Nephron (organoid): ENCODE results near the gene CSGALNACT2.

Experiments used
- H3K27ac Mint-ChIP-seq, 3 experiments: 2 replicates each; pipeline ENCODE4 v1.8.0; 2020; ENCODE audit warnings: mixed read lengths in 3 of 3, mild to moderate bottlenecking in 2 of 3, moderate library complexity in 1 of 3
- H3K27me3 Mint-ChIP-seq: 2 replicates; pipeline ENCODE4 v1.8.0; 2021; ENCODE audit warnings: low read depth, mild to moderate bottlenecking, moderate library complexity, mixed read lengths
- H3K36me3 Mint-ChIP-seq: 2 replicates; pipeline ENCODE4 v1.8.0; 2020; ENCODE audit warnings: low read depth, mixed read lengths
- H3K4me1 Mint-ChIP-seq: 2 replicates; pipeline ENCODE4 v1.8.0; 2020; ENCODE audit warnings: mixed read lengths
- H3K4me3 Mint-ChIP-seq, 3 experiments: 2 replicates each; pipeline ENCODE4 v1.8.0; 2020; ENCODE audit warnings: mild to moderate bottlenecking in 3 of 3, mixed read lengths in 3 of 3, moderate library complexity in 2 of 3
- H3K9me3 Mint-ChIP-seq: 2 replicates; pipeline ENCODE4 v1.8.0; 2020; ENCODE audit warnings: mixed read lengths
- TF ChIP-seq, protein P1 (sequence below), 3 experiments: fragments of 200-600 bp; sonication (generic); IDR thresholded peaks; one replicate each; pipeline ENCODE4 v1.5.0; 2021; ENCODE audit warnings: antibody characterized with exemption in 3 of 3; ENCODE audit not compliant: unreplicated experiment in 3 of 3

CSGALNACT2 gene

DNA sequence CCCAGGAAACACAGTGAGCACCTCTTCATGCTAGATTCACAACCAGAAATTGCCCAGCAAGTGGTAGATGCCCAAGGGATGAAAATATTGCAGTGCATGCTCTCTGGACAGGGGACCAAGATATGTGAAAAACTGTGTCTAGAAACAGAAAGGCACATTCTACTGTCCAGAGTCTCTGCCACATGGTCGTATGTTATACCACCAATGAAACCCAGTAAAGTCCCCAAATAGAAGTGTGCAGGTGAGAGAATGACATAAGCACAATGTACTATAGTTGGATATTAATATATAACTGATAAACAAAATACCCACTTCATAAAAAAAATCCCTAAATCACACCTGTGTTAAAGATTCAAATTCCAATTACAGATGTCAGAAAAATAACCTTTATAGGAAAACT is 84.8 kb downstream of the CSGALNACT2 start:
- no peak overlapping the region for H3K4me3 Mint-ChIP-seq
- peaks cover 42% of the 10 kb centered on the region for H3K27me3 Mint-ChIP-seq
- no peaks in the 10 kb centered on the region for H3K9me3 Mint-ChIP-seq
- H3K4me1 Mint-ChIP-seq, result peaks cover 9% of the 10 kb centered on the region
- H3K36me3 Mint-ChIP-seq, result no peaks in the 10 kb centered on the region
- no peak overlapping the region for H3K27ac Mint-ChIP-seq
- TF ChIP-seq, protein P1, sequence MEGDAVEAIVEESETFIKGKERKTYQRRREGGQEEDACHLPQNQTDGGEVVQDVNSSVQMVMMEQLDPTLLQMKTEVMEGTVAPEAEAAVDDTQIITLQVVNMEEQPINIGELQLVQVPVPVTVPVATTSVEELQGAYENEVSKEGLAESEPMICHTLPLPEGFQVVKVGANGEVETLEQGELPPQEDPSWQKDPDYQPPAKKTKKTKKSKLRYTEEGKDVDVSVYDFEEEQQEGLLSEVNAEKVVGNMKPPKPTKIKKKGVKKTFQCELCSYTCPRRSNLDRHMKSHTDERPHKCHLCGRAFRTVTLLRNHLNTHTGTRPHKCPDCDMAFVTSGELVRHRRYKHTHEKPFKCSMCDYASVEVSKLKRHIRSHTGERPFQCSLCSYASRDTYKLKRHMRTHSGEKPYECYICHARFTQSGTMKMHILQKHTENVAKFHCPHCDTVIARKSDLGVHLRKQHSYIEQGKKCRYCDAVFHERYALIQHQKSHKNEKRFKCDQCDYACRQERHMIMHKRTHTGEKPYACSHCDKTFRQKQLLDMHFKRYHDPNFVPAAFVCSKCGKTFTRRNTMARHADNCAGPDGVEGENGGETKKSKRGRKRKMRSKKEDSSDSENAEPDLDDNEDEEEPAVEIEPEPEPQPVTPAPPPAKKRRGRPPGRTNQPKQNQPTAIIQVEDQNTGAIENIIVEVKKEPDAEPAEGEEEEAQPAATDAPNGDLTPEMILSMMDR (IDR thresholded peaks at IDR 0.05; ENCODE audit: unreplicated experiment in 3 of 3), result no peak

DNA sequence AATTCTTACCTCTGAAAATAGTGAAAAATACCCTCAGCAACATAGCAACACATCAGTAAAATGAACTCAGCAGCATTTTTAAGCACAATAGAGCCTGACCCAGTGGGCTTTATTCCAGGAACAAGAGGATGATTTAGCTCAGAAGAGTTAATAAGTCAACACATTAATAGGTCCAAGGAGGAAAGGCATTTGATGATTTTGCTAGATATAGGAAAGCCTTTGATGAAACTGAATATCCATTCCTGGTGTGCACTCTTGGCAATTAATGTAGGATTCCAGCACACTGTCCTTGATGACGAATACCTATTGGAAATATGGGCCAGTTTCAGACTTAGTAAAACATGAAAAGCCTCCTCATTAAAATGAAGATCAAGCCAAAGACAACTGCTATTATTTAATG is 86.1 kb downstream of the CSGALNACT2 start:
- no peaks in the 10 kb centered on the region for H3K9me3 Mint-ChIP-seq
- H3K27me3 Mint-ChIP-seq, result peaks cover 55% of the 10 kb centered on the region
- no peaks in the 10 kb centered on the region for H3K36me3 Mint-ChIP-seq
- peaks cover 4% of the 10 kb centered on the region for H3K4me1 Mint-ChIP-seq
- H3K4me3 Mint-ChIP-seq, result no peak overlapping the region
- TF ChIP-seq, protein P1 (IDR thresholded peaks at IDR 0.05; ENCODE audit: unreplicated experiment in 3 of 3), result no peak
- peak overlapping the region in 2 of 3 experiments; percentile 41 to 54 for H3K27ac Mint-ChIP-seq

DNA sequence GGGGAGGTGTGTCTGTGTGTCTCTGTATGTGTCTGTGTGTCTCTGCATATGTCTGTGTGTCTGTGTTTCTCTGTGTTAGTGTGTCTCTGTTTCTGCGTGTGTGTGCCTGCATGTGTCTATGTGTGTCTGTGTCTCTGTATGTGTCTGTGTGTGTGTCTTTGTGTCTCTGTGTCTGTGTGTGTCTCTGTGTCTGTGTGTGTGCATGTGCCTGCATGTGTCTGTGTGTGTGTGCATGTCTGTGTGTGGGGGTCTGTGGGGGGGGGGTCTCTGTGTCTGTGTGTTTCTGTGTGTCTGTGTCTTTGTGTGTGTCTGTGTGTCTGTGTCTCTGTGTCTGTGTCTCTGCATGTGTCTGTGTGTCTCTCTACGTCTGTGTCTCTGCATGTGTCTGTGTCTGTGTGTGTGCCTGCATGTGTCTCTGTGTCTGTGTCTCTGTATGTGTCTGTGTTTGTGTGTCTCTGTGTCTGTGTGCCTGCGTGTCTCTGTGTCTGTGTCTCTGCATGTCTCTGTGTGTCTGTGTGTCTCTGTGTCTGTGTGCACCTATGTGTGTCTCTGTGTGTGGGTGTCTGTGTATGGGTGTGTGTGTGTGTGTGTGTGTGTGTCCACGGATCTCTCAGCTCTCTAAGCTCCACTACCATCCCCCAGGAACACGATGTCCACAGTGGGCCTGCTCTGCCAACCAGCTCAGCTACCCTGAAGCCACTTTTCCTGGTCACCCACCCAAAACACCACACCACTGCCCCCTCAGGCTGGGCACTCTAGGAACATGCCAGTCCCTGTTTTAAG is 87.0 kb downstream of the CSGALNACT2 start:
- Mint-ChIP-seq H3K27ac (peak overlapping the region in 2 of 3 experiments; percentile 10 to 34), H3K36me3 (no peaks in the 10 kb centered on the region), H3K4me3 (peak overlapping the region in 1 of 3 experiments; percentile 4), H3K9me3 (no peaks in the 10 kb centered on the region), H3K4me1 (peaks cover 4% of the 10 kb centered on the region), H3K27me3 (peaks cover 59% of the 10 kb centered on the region)
- TF ChIP-seq, protein P1 (IDR thresholded peaks at IDR 0.05; ENCODE audit: unreplicated experiment in 3 of 3), result no peak

DNA sequence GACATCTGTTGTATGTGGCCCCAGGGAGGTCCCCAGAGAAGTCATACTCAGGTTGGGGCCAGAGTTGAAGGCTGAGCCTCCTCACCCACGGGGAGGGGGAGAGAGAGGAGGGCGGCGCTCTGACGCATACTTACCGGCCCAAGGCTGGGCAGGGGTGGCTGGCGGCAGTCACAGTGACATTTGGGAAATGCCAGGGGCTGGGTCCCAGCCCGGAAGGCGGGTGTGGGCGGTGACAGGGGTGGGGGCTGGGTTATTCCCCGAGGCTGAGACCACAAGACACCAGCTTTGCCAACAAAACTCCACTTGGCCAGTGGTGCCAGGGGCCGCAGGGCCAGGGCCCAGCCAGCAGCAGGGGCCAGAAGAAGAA is 87.5 kb downstream of the CSGALNACT2 start:
- Mint-ChIP-seq H3K4me3 (no peak overlapping the region), H3K27me3 (peaks cover 64% of the 10 kb centered on the region), H3K9me3 (no peaks in the 10 kb centered on the region), H3K27ac (no peak overlapping the region), H3K4me1 (peaks cover 4% of the 10 kb centered on the region), H3K36me3 (no peaks in the 10 kb centered on the region)
- TF ChIP-seq, protein P1 (IDR thresholded peaks at IDR 0.05; ENCODE audit: unreplicated experiment in 3 of 3), result no peak

DNA sequence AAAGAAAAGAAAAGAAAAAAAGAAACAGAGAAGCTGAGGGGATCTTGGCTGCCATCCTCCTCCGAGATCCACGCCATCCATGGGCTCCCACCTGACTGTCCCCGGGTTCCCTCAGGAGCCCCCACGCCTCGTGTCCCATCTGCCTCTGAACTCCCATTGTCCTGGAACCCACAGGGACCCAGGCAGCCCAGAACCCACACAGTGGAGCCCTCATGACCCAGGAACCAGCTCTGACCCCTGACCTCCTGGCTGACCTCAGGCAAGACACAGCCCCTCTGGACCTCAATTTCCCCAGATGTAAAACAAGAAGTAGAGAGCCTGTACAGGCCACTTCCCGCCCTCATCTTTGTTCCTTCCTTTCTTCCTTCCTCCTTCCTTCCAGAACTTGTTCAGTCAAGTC is 88.2 kb downstream of the CSGALNACT2 start:
- H3K4me1 Mint-ChIP-seq, result peaks cover 4% of the 10 kb centered on the region
- H3K36me3 Mint-ChIP-seq, result no peaks in the 10 kb centered on the region
- TF ChIP-seq, protein P1 (IDR thresholded peaks at IDR 0.05; ENCODE audit: unreplicated experiment in 3 of 3), result no peak
- peaks cover 67% of the 10 kb centered on the region for H3K27me3 Mint-ChIP-seq
- no peak overlapping the region for H3K4me3 Mint-ChIP-seq
- H3K27ac Mint-ChIP-seq, result no peak overlapping the region
- no peaks in the 10 kb centered on the region for H3K9me3 Mint-ChIP-seq
